H9 (cell line): ENCODE measurements around the gene ARHGAP24. TPM values are rescaled to one million over a fixed set of nuclear protein-coding genes. Genes with fewer than 3 reads are reported as not detected.

ENCODE experiments used
- DNase-seq: peaks from one replicate; pipeline ENCODE4 v3.0.0-alpha.2; 2017
- H2AFZ ChIP-seq: one replicate; pipeline ENCODE4 v1.6.1; 2013; ENCODE audit warnings: mild to moderate bottlenecking, low read length, control low read depth, moderate library complexity
- H2AK5ac ChIP-seq: 2 replicates; pipeline ENCODE4 v1.6.1; 2013; ENCODE audit warnings: low read length, control low read depth, mixed read lengths; ENCODE audit not compliant: insufficient read length
- H2BK120ac ChIP-seq: one replicate; pipeline ENCODE4 v1.6.1; 2013; ENCODE audit warnings: low read depth, mild to moderate bottlenecking, low read length, control low read depth, inconsistent platforms; ENCODE audit not compliant: poor library complexity, severe bottlenecking
- H2BK12ac ChIP-seq: 2 replicates; pipeline ENCODE4 v1.6.1; 2013; ENCODE audit warnings: low read length, control low read depth, mixed read lengths, low read depth; ENCODE audit not compliant: insufficient read length
- H2BK15ac ChIP-seq: 2 replicates; pipeline ENCODE4 v1.6.1; 2013; ENCODE audit warnings: low read depth, low read length, control low read depth
- H2BK20ac ChIP-seq: one replicate; pipeline ENCODE4 v1.6.1; 2013; ENCODE audit warnings: low read depth, mild to moderate bottlenecking, low read length, control low read depth, inconsistent platforms; ENCODE audit not compliant: poor library complexity, severe bottlenecking
- H2BK5ac ChIP-seq: 2 replicates; pipeline ENCODE4 v1.6.1; 2013; ENCODE audit warnings: low read length, control low read depth, mixed read lengths; ENCODE audit not compliant: insufficient read length
- H3K14ac ChIP-seq: 2 replicates; pipeline ENCODE4 v1.6.1; 2013; ENCODE audit warnings: low read length, control low read depth; ENCODE audit not compliant: insufficient read depth
- H3K18ac ChIP-seq: 2 replicates; pipeline ENCODE4 v1.6.1; 2013; ENCODE audit warnings: low read depth, mild to moderate bottlenecking, mixed read lengths, low read length, control low read depth; ENCODE audit not compliant: insufficient read length
- H3K23ac ChIP-seq: 2 replicates; pipeline ENCODE4 v1.6.1; 2013; ENCODE audit warnings: low read length, control low read depth, mixed read lengths, low read depth; ENCODE audit not compliant: insufficient read length
- H3K23me2 ChIP-seq: 2 replicates; pipeline ENCODE4 v1.6.1; 2013; ENCODE audit warnings: low read depth, mild to moderate bottlenecking, mixed read lengths, low read length, control low read depth; ENCODE audit not compliant: insufficient read length, poor library complexity, severe bottlenecking
- H3K27ac ChIP-seq: 2 replicates; pipeline ENCODE4 v1.5.1; 2013; ENCODE audit warnings: low read length, control low read depth, mixed read lengths, low read depth; ENCODE audit not compliant: insufficient read length
- H3K27me3 ChIP-seq: 2 replicates; pipeline ENCODE4 v1.6.1; 2013; ENCODE audit warnings: low read length, control low read depth, inconsistent platforms; ENCODE audit not compliant: insufficient read depth
- H3K4ac ChIP-seq: 2 replicates; pipeline ENCODE4 v1.6.1; 2013; ENCODE audit warnings: low read depth, mild to moderate bottlenecking, control low read depth, inconsistent platforms, low read length, moderate library complexity
- H3K4me1 ChIP-seq: 2 replicates; pipeline ENCODE4 v1.6.1; 2013; ENCODE audit warnings: low read length, control low read depth, inconsistent platforms; ENCODE audit not compliant: insufficient read depth
- H3K4me2 ChIP-seq: 2 replicates; pipeline ENCODE4 v1.6.1; 2013; ENCODE audit warnings: low read length, control low read depth, mixed read lengths; ENCODE audit not compliant: insufficient read length, insufficient read depth
- H3K56ac ChIP-seq: 2 replicates; pipeline ENCODE4 v1.6.1; 2013; ENCODE audit warnings: low read depth, mild to moderate bottlenecking, mixed read lengths, low read length, control low read depth; ENCODE audit not compliant: insufficient read length
- H3K79me1 ChIP-seq: 2 replicates; pipeline ENCODE4 v1.6.1; 2013; ENCODE audit warnings: low read depth, mild to moderate bottlenecking, moderate library complexity, low read length, control low read depth, inconsistent platforms; ENCODE audit not compliant: insufficient read depth, poor library complexity, severe bottlenecking
- H3K79me2 ChIP-seq: 2 replicates; pipeline ENCODE4 v1.6.1; 2013; ENCODE audit warnings: low read length, control low read depth, inconsistent platforms; ENCODE audit not compliant: insufficient read depth
- H3K9ac ChIP-seq: 2 replicates; pipeline ENCODE4 v1.6.1; 2013; ENCODE audit warnings: low read length, control low read depth, mixed read lengths; ENCODE audit not compliant: insufficient read length; ENCODE audit errors: extremely low read depth
- H3K9me3 ChIP-seq: one replicate; pipeline ENCODE4 v1.6.1; 2013; ENCODE audit warnings: low read depth, low read length, inconsistent platforms; ENCODE audit not compliant: control insufficient read depth
- H3T11ph ChIP-seq: one replicate; pipeline ENCODE4 v1.6.1; 2013; ENCODE audit warnings: mild to moderate bottlenecking, low read length, control low read depth, inconsistent platforms
- H4K20me1 ChIP-seq: one replicate; pipeline ENCODE4 v1.6.1; 2013; ENCODE audit not compliant: control insufficient read depth, insufficient read length, insufficient read depth
- H4K5ac ChIP-seq: 2 replicates; pipeline ENCODE4 v1.6.1; 2013; ENCODE audit warnings: low read depth, mild to moderate bottlenecking, mixed read lengths, low read length, control low read depth; ENCODE audit not compliant: insufficient read length
- H4K8ac ChIP-seq: replicated peaks from 2 replicates; pipeline ENCODE4 v1.6.1; 2013; ENCODE audit warnings: low read length, control low read depth, mixed read lengths, low read depth; ENCODE audit not compliant: insufficient read length
- H4K91ac ChIP-seq: 2 replicates; pipeline ENCODE4 v1.6.1; 2013; ENCODE audit warnings: low read depth, mild to moderate bottlenecking, moderate library complexity, mixed read lengths, low read length, control low read depth; ENCODE audit not compliant: insufficient read length
- H3K27ac Mint-ChIP-seq, 3 experiments: 2 replicates in 2 of 3; 3 replicates in 1 of 3; pipeline ENCODE4 v1.8.0; 2020 to 2021; ENCODE audit warnings: mixed read lengths in 3 of 3, mild to moderate bottlenecking in 1 of 3, moderate library complexity in 1 of 3
- H3K27me3 Mint-ChIP-seq: 2 replicates; pipeline ENCODE4 v1.8.0; 2021; ENCODE audit warnings: low read depth, mild to moderate bottlenecking, moderate library complexity, mixed read lengths
- H3K36me3 Mint-ChIP-seq, 3 experiments: 2 replicates in 2 of 3; 3 replicates in 1 of 3; pipeline ENCODE4 v1.8.0; 2020 to 2021; ENCODE audit warnings: low read depth in 3 of 3, mixed read lengths in 3 of 3; ENCODE audit not compliant: insufficient read depth in 1 of 3
- H3K4me1 Mint-ChIP-seq, 2 experiments: 2 replicates each; pipeline ENCODE4 v1.8.0; 2020; ENCODE audit warnings: mixed read lengths in 2 of 2
- H3K4me3 Mint-ChIP-seq, 2 experiments: 2 replicates in 1 of 2; 3 replicates in 1 of 2; pipeline ENCODE4 v1.8.0; 2020 to 2021; ENCODE audit warnings: mild to moderate bottlenecking in 2 of 2, mixed read lengths in 2 of 2, moderate library complexity in 1 of 2
- H3K9me3 Mint-ChIP-seq, 2 experiments: 2 replicates in 1 of 2; 3 replicates in 1 of 2; pipeline ENCODE4 v1.8.0; 2020; ENCODE audit warnings: mild to moderate bottlenecking in 2 of 2, mixed read lengths in 2 of 2, moderate library complexity in 1 of 2
- WGBS: extraction: QIAGEN DNeasy Blood & Tissue Kit; methylation state at CpG from one replicate; pipeline ENCODE4 v1.1.7; 2013; ENCODE audit warnings: missing lambda C conversion rate, low lambda C conversion rate, mixed read lengths; ENCODE audit not compliant: insufficient read length; ENCODE audit errors: extremely low coverage; 5-methylcytosine and 5-hydroxymethylcytosine counted together
- total RNA-seq: library from RNA; stranded (reverse); gene quantifications from 2 replicates; pipeline ENCODE4 v1.2.1, GENCODE V29; 2021
- TF ChIP-seq, protein P1 (sequence below): fragments of 200-600 bp; sonication (generic); conservative IDR thresholded peaks from 3 replicates; pipeline ENCODE4 v1.8.0; 2021; ENCODE audit warnings: antibody characterized with exemption, mild to moderate bottlenecking

ARHGAP24 gene
- total RNA-seq, 1 experiment from 2014 or later = 0.37 TPM

DNA sequence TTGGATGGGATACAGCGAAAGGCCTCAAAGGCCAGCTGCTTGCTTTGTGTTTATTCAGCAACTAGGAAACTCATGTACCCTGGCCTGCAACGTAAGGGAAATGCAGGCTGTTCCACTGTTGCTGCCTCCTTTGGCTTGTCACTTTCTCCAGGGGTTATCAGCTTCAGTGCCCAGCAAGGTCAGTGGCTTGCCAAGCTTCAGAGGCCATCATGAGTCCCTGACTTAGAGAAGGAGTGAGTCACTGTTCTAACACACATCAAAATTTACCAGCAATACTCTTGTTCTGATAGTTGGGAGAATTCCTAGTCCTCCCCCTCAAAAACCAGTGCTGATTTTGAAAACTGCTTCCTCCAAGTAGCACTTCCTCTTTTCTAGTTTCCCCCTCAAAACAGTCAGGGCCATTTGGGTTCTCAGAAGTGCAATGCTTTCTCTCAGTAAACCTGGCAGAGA, 250.8 kb downstream of the ARHGAP24 start:
- Histone ChIP-seq H4K5ac (no peak overlapping the region), H3K9me3 (no peaks in the 10 kb centered on the region), H4K91ac (no peak overlapping the region), H3K4me1 (no peaks in the 10 kb centered on the region), H3K14ac (no peak overlapping the region), H2AK5ac (no peak overlapping the region), H2BK12ac (no peak overlapping the region), H3K18ac (no peak overlapping the region), H2AFZ (no peak overlapping the region), H3K56ac (no peak overlapping the region), H3K9ac (no peak overlapping the region), H4K8ac (no peak overlapping the region), H2BK20ac (no peak overlapping the region), H4K20me1 (no peaks in the 10 kb centered on the region), H3K4ac (no peak overlapping the region), H3K4me2 (no peak overlapping the region), H3K79me1 (no peaks in the 10 kb centered on the region), H2BK120ac (no peak overlapping the region), H2BK5ac (no peak overlapping the region), H3T11ph (no peak overlapping the region), H3K27me3 (no peaks in the 10 kb centered on the region), H2BK15ac (no peak overlapping the region), H3K79me2 (no peaks in the 10 kb centered on the region), H3K23me2 (no peaks in the 10 kb centered on the region), H3K23ac (no peak overlapping the region), H3K27ac (no peak overlapping the region)
- Mint-ChIP-seq H3K36me3 (no peaks in the 10 kb centered on the region), H3K4me3 (no peak overlapping the region), H3K27ac (no peak overlapping the region; a peak in 1 of 7 replicates), H3K4me1 (no peaks in the 10 kb centered on the region), H3K27me3 (no peaks in the 10 kb centered on the region), H3K9me3 (no peaks in the 10 kb centered on the region)
- no peak for DNase-seq
- no CpG with 5 or more reads among the region's 2 CpGs for WGBS
- TF ChIP-seq, protein P1, sequence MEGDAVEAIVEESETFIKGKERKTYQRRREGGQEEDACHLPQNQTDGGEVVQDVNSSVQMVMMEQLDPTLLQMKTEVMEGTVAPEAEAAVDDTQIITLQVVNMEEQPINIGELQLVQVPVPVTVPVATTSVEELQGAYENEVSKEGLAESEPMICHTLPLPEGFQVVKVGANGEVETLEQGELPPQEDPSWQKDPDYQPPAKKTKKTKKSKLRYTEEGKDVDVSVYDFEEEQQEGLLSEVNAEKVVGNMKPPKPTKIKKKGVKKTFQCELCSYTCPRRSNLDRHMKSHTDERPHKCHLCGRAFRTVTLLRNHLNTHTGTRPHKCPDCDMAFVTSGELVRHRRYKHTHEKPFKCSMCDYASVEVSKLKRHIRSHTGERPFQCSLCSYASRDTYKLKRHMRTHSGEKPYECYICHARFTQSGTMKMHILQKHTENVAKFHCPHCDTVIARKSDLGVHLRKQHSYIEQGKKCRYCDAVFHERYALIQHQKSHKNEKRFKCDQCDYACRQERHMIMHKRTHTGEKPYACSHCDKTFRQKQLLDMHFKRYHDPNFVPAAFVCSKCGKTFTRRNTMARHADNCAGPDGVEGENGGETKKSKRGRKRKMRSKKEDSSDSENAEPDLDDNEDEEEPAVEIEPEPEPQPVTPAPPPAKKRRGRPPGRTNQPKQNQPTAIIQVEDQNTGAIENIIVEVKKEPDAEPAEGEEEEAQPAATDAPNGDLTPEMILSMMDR = no peak
